Activated T-cell treated with anti-CD3 and anti-CD28 coated beads for 1 hour (primary cell): Measurements from ENCODE around the gene ERF.
A peak's percentile ranks its signal among the peaks of the same experiment; 100 is the strongest.

ENCODE experiments used
- DNase-seq: peaks from one replicate; pipeline ENCODE4 v3.0.0-alpha.2; 2020; ENCODE audit warnings: low read depth

Gene ERF

DNA sequence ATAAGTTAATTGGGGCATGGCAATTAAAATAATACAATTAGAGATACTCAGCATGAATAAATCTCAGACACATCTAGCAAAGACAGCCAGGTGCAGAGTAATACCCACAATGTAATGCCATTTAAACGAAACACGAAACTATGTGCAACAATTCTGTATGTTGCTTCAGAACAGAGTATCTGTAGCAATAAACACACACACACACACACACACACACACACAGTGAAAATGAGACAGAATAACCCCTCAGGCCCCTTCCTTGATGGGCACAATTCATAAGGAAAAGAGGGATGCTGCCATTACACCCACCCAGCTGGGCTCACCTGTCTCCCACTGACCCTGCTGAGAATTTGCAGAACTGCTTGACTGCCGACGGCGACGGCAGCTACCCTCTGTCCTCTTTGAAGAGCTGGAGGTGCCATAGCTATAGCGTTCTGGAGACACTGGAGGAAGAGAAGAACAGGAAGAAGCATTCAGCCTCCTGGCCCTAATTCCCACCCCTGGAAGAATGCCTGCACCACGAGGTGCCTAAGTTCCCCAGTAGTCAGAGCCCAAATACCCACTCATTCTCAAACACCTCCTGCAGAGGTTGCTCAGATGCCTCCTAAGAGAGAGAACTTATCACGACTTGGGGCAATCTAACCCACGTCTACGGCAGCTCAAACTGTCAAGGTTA lies 40.0 kb downstream of the ERF start:
- no peak for DNase-seq

DNA sequence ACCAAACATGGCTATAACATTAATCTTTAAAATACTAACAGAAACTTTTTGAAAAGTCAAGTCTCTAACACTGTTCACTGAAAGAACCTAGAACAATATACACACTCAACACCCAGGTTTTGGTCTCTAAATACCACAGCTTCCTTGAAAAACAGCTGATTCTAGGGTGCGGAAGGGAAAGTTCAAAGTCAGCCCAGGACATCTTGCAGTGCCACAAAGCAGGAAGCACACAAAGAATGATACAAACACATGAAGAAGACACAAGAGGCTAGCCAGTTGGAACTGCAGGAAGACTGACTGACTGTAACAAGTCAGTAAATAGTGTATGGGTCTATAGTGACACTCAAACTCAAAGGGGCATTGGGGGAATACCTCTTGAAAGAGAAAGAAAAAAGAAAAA lies 42.0 kb downstream of the ERF start:
- DNase-seq = no peak

DNA sequence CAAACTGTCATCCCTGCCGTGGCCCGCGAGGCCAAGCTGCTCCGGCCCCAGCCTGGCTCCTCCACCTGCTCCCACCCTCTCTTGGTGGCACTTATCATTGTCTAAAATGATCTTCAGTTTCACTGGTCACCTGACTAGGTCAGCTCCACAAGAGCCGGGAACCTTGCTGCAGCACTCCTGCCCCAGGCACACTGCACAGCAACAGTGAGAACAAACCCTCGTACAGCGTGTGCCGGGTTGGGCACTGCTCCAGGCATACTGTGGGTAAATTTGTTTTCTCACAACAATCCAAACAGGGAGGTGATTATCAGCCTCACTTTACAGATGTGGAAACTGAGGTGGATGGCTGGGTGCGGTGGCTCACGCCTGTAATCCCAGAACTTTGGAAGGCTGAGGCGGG lies 46.3 kb downstream of the ERF start:
- DNase-seq = no peak

DNA sequence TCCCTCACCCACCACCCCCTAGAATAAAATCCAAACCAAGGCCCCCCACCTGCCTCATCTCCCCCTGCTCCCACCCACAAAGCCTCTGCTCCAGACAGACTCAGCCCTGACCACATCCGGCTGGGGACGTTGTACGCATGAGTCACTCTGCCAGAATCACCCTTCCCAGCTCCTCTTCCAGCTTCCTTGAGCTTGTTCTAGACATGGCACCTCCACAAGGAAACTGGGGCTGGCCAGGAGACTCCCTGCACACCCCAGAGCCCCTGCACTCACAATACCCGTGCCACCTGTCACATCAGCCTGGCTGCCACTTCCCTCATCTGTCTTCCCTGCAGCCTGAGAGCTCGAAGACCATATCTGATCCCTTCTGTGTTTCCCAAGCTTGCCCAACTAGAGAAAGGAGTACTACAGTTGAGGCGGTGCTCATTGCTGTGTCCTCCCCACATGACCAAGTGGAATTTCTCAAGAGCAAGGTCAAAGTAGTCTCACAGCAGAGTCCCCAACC lies 47.1 kb downstream of the ERF start:
- no peak for DNase-seq

DNA sequence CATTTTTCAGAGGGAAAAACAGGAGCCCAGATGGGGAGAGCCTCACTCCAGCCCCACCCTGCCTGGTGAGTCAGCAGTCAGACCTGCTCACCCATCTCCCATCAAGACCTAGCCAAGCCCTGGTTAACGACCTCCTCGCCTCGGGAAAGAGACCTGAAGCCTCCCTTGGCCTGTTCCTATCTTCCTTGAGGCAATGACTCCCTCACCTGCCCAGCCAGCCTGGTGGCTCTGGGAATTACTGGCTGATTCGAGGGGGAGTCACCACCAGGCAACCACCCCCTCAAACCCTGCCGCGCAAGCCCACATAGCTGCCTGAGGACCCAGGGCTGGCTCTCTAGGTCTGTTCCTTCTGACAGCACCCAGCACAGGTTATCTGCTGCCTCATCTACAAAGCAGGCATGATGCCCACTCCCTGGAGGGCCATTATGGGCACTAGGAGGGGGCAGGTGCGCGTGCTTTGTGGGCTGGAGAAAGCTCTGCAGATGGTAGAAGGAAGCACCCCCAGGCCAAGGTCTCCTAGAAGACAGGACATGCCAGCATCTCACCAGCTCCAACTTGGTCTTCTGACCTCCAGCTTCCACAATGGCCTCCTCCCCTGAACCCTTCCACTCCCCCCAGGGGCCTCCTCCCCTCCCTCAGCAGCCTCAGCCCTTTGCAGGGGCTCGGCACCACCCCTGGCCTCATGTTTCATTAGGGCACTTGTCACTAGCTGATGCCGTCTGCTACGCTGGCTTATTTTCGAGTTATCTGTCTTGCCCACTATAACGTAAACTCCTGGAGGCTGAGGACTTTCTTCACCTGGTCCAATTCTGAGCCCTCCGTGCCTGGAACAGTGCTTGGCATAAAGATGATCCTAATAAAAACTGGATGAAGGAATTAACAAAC lies 47.8 kb downstream of the ERF start:
- no peak for DNase-seq

GRCh38 chr19:42204664-42205063 lies 50.3 kb downstream of the ERF start:
- DNase-seq = no peak

GRCh38 chr19:42203700-42204099 lies 51.2 kb downstream of the ERF start:
- DNase-seq = no peak

DNA sequence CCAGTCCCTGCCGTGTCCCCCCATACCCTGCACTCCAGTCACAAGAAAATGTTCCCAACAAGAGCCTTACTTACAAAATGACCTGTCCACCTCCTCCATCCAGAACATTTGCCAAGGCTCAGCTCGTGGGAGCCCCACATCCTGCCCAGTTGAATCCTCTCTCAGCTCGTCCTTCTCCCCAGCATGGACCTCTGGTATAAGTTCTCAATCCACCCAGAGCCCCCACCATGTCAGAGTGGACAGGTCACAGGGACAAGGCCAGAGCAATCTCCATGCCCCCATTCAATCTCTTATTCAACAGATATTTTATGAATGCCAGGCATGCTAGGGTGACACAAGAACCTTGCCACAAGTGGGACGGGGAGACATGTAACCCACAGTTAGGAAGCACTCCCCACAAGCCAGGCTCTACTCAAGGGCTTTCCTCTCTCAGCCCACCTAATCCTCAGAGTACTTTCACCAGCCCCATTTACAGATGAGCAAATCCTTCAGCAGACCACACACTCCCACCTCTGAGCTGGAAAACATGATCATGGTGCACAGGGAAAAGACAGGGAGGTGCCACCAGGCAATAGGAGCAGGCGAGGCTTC lies 52.5 kb downstream of the ERF start:
- DNase-seq = no peak

- no peak for DNase-seq
These were observed 53.2 kb downstream of the ERF start for GRCh38 chr19:42201489-42202289.

GRCh38 chr19:42200116-42200715 lies 54.7 kb downstream of the ERF start:
- DNase-seq = no peak

DNA sequence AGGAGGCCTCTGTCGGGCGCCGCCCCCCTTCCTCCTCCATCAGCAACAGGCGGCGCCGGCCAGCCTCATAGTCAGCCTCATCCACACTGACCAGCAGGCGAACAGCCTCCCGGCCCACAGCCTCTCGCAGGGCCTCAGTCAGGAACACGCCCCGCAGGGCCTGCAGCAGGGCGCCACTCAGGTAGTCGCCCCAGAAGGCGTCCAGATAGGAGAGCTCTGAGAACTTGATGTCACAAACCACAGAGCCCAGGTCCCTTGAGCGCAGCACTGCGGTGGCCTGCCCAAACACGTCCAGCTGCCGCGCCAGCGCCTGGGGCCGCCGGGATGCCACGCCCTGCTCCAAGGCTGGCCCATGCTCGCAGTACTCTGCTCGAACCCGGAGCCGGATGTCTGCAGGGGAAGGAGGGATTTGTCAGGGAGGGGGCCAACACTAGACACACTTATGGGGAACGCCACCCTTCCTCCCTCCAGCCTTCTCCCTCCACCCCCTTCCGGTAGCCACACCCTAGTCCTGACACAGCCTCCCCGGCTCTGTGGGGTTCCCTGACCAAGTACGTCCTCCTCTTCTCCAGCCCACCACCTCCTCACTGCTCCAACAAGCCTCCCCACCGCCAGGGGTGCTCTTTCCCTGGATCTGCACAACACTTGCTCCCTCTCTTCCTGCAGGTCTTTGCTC lies 55.4 kb downstream of the ERF start:
- peak; percentile 30 for DNase-seq

- peak; percentile 55 for DNase-seq
These were observed 56.1 kb downstream of the ERF start for GRCh38 chr19:42198676-42199439.
